Adrenal gland (tissue), 5 donors: ENCODE measurements around the gene SULF2.

Experiments used
- CTCF ChIP-seq, 6 experiments: fragments of 450-650 bp in 4 of 6; fragments of 200-600 bp in 2 of 6; sonication (generic) in 1 of 6; IDR thresholded peaks; 1 replicate in 5 of 6; 2 replicates in 1 of 6; pipeline versions ENCODE4 v1.5.1 to v1.8.0; 2016 to 2021; ENCODE audit warnings: antibody characterized with exemption in 6 of 6, mild to moderate bottlenecking in 2 of 6, moderate library complexity in 1 of 6
- POLR2A ChIP-seq, 2 donors: fragments of 450-650 bp; IDR thresholded peaks; one replicate each; pipeline ENCODE4 v1.6.1; 2017; ENCODE audit warnings: antibody characterized with exemption in 2 of 2, mild to moderate bottlenecking in 2 of 2, moderate library complexity in 1 of 2
- donor health status: DM: no; HTN: no; CAD: no.

DNA sequence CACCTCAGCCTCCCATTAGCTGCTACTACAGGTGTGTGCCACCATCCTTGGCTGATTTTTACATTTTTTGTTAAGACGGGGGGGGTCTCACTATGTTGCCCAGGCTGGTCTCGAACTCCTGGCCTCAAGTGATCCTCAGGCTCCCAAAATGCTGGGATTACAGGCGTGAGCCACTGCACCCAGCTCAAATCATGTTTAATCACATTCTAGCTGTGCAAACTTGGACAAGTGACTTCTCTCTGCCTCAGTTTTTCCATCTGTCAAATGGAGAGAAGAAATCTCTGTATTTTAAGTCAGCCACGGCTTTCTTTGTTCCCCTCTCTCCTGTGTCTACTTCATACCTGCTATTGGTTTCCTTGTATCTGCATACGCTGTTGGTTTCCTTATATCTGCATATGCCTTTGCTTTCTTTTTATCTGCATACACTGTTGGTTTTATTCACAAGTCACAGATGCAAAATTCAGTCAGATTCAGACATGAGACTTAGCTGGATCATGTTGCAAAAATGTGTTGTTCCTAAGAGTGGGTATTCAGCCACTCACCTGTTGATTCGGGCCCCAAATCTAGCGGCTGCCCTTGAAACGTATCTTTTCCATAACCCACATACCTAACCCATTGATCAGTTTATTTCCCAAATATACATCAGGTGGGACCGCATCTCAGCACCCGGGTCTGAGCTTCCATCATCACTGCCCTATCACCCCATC is 30.2 kb downstream of the SULF2 start:
- TF ChIP-seq POLR2A (IDR thresholded peaks at IDR 0.05) (no peak), CTCF (IDR thresholded peaks at IDR 0.05) (no peak)
